ENCODE results near the gene DMC1. TPM values are rescaled to one million over a fixed set of nuclear protein-coding genes. Genes with fewer than 3 reads are reported as not detected.

DMC1 gene
- total and polyA plus RNA-seq, 9 of the 15 experiments (the other 6 are each of a cell fraction or from before 2014, with no cell fraction given): 5.5 to 55.5 (median 9.8) TPM

DNA sequence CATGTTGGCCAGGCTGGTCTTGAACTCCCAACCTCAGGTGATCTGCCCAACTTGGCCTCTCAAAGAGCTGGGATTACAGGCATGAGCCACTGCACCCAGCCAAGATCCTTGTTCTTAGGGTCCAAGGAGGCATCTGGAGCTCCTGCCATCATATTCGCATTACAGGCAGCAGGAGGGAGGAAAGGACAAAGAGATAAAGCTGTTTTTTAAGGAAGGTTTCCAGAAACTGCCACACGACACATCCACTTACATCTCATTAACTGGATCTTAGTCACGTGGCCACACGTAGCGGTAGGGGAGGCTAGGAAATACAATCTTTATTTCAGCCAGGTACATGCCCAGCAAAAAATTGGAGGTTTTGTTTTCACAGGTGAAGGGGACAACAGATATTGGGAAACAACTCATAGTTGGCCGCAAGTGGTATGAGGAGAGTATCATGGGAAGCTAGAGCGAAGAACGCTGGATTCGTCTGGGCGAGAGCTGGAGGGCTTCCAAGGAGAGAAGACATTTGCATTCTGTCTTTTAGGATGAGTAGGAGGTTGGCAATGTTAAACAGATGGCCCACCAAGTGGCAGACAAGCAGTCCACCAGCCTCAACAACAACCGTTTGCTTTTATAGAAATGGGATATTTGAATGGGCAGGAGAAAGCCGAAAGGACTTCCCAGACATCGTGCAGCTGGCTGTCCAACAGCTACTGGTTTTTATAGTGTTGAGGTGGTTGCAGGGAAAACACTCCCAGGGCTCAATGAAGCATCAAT lies 39.2 kb upstream of the DMC1 start (continued):
- TF ChIP-seq, protein P1, sequence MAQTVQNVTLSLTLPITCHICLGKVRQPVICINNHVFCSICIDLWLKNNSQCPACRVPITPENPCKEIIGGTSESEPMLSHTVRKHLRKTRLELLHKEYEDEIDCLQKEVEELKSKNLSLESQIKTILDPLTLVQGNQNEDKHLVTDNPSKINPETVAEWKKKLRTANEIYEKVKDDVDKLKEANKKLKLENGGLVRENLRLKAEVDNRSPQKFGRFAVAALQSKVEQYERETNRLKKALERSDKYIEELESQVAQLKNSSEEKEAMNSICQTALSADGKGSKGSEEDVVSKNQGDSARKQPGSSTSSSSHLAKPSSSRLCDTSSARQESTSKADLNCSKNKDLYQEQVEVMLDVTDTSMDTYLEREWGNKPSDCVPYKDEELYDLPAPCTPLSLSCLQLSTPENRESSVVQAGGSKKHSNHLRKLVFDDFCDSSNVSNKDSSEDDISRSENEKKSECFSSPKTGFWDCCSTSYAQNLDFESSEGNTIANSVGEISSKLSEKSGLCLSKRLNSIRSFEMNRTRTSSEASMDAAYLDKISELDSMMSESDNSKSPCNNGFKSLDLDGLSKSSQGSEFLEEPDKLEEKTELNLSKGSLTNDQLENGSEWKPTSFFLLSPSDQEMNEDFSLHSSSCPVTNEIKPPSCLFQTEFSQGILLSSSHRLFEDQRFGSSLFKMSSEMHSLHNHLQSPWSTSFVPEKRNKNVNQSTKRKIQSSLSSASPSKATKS (CRISPR knock-in tag; IDR thresholded peaks at IDR 0.05): no peak
- TF ChIP-seq BRD4 (IDR thresholded peaks at IDR 0.05): no peak
- no peak for TF ChIP-seq KDM5B (IDR thresholded peaks at IDR 0.05; ENCODE audit: insufficient replicate concordance, low read depth, low read length)
- TF ChIP-seq, protein P2, sequence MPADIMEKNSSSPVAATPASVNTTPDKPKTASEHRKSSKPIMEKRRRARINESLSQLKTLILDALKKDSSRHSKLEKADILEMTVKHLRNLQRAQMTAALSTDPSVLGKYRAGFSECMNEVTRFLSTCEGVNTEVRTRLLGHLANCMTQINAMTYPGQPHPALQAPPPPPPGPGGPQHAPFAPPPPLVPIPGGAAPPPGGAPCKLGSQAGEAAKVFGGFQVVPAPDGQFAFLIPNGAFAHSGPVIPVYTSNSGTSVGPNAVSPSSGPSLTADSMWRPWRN (IDR thresholded peaks at IDR 0.05; ENCODE audit: low read depth): no peak
- TF ChIP-seq CBX5 (IDR thresholded peaks at IDR 0.05; ENCODE audit: borderline replicate concordance, low read depth): no peak
- TF ChIP-seq, protein P3, sequence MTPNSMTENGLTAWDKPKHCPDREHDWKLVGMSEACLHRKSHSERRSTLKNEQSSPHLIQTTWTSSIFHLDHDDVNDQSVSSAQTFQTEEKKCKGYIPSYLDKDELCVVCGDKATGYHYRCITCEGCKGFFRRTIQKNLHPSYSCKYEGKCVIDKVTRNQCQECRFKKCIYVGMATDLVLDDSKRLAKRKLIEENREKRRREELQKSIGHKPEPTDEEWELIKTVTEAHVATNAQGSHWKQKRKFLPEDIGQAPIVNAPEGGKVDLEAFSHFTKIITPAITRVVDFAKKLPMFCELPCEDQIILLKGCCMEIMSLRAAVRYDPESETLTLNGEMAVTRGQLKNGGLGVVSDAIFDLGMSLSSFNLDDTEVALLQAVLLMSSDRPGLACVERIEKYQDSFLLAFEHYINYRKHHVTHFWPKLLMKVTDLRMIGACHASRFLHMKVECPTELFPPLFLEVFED (CRISPR knock-in tag; conservative IDR thresholded peaks at IDR 0.05): no peak
- TF ChIP-seq, protein P4, sequence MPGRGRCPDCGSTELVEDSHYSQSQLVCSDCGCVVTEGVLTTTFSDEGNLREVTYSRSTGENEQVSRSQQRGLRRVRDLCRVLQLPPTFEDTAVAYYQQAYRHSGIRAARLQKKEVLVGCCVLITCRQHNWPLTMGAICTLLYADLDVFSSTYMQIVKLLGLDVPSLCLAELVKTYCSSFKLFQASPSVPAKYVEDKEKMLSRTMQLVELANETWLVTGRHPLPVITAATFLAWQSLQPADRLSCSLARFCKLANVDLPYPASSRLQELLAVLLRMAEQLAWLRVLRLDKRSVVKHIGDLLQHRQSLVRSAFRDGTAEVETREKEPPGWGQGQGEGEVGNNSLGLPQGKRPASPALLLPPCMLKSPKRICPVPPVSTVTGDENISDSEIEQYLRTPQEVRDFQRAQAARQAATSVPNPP (IDR thresholded peaks at IDR 0.05; ENCODE audit: borderline replicate concordance, insufficient read depth, insufficient read length): no peak
- TF ChIP-seq, protein P5, sequence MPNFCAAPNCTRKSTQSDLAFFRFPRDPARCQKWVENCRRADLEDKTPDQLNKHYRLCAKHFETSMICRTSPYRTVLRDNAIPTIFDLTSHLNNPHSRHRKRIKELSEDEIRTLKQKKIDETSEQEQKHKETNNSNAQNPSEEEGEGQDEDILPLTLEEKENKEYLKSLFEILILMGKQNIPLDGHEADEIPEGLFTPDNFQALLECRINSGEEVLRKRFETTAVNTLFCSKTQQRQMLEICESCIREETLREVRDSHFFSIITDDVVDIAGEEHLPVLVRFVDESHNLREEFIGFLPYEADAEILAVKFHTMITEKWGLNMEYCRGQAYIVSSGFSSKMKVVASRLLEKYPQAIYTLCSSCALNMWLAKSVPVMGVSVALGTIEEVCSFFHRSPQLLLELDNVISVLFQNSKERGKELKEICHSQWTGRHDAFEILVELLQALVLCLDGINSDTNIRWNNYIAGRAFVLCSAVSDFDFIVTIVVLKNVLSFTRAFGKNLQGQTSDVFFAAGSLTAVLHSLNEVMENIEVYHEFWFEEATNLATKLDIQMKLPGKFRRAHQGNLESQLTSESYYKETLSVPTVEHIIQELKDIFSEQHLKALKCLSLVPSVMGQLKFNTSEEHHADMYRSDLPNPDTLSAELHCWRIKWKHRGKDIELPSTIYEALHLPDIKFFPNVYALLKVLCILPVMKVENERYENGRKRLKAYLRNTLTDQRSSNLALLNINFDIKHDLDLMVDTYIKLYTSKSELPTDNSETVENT (CRISPR knock-in tag; IDR thresholded peaks at IDR 0.05): no peak
- no peak for TF ChIP-seq SREBF1 (IDR thresholded peaks at IDR 0.05; ENCODE audit: borderline replicate concordance, low read depth, low read length)
- TF ChIP-seq, protein P6, sequence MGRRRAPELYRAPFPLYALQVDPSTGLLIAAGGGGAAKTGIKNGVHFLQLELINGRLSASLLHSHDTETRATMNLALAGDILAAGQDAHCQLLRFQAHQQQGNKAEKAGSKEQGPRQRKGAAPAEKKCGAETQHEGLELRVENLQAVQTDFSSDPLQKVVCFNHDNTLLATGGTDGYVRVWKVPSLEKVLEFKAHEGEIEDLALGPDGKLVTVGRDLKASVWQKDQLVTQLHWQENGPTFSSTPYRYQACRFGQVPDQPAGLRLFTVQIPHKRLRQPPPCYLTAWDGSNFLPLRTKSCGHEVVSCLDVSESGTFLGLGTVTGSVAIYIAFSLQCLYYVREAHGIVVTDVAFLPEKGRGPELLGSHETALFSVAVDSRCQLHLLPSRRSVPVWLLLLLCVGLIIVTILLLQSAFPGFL (CRISPR knock-in tag; IDR thresholded peaks at IDR 0.05): no peak
- no peak for TF ChIP-seq KLF1 (tag; IDR thresholded peaks at IDR 0.05)

Data from K562 (cell line).